GM19463 (cell line): ENCODE measurements around the gene SPATA31C1.
"Not testable (repeated sequence)": the region's sequence is repeated elsewhere in the genome, so short reads cannot be mapped to it uniquely, and the experiment has no call there.

Experiments used
- ATAC-seq: cut with Tn5 transposase; IDR thresholded peaks from one replicate; pipeline ENCODE4 v1.9.1; 2021; ENCODE audit warnings: mild to moderate bottlenecking, moderate library complexity; ENCODE audit not compliant: unreplicated experiment

The SPATA31C1 gene

GRCh38 chr9:87934444-87934843 lies 16.7 kb downstream of the SPATA31C1 start:
- ATAC-seq: not testable (repeated sequence)

DNA sequence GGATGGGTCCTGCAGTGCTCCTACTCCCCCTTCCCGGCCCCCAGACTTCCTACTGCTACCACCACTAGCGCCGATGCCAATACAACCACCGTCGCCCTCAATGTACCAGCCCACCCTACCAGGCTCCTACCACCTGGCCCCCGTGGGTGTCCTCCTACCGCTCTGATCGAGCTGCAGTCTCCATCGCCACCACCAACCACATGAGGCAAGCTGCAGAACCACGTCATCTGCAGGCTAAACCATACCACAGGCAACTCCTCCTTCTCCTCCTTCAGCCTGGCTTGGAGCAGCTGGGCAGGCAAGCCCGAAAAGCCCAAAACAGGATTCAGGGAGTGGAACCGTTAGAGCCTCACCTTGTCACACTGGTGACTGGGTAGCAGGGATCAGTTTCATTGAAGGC lies 19.6 kb downstream of the SPATA31C1 start:
- ATAC-seq: not testable (repeated sequence)

GRCh38 chr9:87937918-87938317 lies 20.2 kb downstream of the SPATA31C1 start:
- ATAC-seq: not testable (repeated sequence)

DNA sequence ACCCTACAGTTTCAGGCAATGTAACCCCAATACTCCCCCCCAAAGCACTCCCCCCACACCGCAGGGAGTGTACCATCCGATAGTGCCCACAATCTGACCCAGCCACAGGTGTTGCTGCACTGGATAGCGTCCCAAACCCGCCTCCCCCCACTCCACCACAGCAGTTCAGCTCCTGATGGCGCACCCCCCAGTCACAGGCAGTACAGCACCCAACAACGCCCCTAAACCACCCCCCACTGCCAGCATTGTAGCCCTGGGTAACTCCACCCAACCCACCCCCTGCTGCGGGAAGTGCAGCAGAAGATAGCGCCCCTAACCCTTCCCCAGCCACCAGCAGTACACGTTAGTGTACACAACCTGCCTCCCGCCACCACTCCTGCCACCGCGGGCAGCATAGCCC lies 20.6 kb downstream of the SPATA31C1 start:
- ATAC-seq: not testable (repeated sequence)

GRCh38 chr9:87939096-87939495 lies 21.3 kb downstream of the SPATA31C1 start:
- not testable (repeated sequence) for ATAC-seq

DNA sequence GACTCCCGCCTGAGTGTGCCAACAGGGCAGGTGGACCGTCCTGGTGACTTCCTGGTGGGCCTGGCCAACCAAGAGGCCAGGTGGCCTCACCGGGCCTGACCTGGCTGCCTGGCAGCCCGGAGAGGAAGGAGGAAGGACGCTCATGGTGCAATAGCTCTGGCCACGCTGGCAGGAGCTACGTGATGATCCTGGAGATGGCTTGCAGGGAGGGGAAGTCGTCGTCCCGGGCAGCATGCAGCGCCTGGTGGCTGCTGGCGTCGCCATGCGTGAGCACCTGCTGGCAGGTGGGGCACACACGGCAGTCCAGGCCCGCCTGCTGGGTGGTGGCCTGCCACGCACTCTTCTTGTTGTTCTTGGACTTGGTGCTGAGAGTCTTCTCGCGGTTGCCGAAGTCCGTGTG lies 26.3 kb downstream of the SPATA31C1 start:
- ATAC-seq: no peak

GRCh38 chr9:87944682-87945081 lies 26.9 kb downstream of the SPATA31C1 start:
- no peak for ATAC-seq

- ATAC-seq: no peak
These were observed 32.5 kb downstream of the SPATA31C1 start for GRCh38 chr9:87950296-87950695.

DNA sequence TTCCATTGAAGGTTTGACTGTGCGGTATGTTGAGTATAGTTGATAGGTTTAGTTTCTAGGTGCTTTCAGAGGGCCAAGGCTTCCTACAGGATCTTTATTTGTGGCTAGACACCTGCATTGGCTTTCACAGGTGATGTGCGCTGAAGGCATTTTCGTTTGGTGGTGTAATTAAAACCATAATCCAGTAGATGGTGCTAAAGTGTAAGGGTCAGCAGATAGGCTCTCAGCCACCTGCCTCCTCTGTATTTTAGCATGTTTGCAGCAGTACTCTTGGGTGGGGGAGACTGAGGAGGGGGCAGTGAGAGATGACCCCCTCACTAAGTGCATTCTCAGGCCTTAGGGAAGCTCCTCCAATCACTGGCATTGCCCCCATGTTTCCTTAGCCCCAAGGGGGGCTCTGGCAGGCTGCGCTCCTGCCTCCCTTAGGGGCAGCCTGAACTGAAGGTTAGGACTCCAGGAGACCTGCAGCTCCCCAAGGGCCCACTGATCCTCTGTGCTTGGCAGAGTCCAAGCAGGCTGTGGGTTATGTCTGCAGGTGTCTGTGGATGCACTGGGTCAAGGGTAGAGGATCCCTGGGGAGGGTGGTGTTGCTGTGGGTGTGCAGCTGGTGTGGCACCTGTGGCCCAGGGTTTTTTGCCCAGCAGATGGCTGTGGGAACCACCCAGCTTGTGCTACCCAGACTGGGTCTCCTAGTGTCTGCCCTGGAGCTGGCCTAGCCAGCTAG lies 33.2 kb downstream of the SPATA31C1 start:
- no peak for ATAC-seq

DNA sequence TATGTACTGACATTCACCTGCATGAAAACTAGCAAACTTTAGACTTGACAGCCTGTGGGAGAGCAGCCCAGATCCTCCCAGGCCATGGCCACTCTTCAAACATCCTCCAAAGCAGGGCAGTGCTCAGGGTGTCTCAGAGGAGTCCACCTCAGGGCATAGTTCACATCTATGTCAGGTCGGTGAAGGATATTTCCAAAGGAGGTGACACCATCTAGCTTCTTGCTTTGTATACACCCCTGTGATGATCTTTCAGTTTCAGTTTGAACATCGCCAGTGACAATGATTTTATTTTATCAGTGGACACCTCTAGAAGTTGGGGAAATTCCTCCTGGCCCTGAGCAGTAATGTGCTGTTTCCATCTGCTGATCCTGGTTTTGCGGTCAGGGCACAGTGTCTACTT lies 36.5 kb downstream of the SPATA31C1 start:
- ATAC-seq: no peak

DNA sequence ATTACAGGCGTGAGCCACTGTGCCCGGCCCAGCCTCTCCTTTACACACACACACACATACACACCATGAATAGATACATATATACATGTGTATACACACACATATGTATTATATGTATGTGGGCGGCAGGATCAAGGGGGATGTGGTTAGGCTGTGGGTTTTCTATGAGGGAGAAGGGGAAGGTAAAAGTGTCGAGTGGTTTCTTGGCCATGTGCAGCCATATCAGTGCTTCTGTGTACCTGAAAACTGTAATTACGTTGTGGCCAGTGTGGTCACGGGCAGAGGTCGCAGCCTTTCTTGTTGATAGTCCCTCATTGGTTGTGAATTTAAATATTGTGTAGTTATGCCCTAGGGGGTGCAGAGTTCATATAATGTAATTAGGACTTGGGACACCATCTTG lies 40.1 kb downstream of the SPATA31C1 start:
- ATAC-seq: no peak

GRCh38 chr9:87958591-87958990 lies 40.8 kb downstream of the SPATA31C1 start:
- no peak for ATAC-seq

- no peak for ATAC-seq
These were observed 42.3 kb downstream of the SPATA31C1 start for GRCh38 chr9:87959916-87960581.

DNA sequence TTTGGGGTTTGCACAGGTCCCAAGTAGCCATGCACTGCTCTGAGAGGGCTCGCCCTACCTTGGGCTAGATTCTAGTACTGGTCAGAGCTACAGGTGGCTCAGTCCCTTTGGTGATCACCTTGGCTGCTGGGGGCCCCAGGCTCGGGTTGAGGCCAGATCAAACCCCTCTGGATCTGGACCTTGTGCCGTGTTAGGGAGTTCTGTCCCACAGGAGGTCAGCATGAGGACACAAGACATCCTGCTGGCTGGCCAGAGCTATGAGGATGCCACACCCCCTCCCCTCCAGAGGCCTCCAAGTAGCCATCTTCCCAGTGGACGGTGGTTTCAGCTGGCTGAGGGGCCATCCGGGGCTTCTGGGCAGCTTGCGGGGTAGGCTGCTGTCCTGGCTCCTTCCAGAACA lies 46.0 kb downstream of the SPATA31C1 start:
- no peak for ATAC-seq

DNA sequence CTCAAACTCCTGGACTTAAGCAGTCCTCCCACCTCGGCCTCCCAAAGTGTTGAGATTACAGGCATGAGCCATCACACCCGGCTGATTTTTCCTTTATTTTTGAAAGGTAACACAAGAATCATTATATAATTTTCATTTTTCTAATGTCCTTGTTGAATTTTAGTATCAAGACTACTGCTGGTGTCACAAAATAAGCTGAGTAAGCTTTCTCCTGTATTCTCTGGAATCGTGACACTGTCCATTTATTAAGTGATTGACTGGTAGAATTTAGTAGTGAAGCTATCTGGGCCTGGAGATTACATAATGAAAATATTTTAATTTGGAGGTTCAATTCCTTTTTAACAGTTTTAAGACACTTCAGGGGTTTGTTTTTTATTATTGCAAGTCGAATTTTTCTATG lies 47.1 kb downstream of the SPATA31C1 start:
- no peak for ATAC-seq

- ATAC-seq: no peak
These were observed 50.4 kb downstream of the SPATA31C1 start for GRCh38 chr9:87968155-87968554.

DNA sequence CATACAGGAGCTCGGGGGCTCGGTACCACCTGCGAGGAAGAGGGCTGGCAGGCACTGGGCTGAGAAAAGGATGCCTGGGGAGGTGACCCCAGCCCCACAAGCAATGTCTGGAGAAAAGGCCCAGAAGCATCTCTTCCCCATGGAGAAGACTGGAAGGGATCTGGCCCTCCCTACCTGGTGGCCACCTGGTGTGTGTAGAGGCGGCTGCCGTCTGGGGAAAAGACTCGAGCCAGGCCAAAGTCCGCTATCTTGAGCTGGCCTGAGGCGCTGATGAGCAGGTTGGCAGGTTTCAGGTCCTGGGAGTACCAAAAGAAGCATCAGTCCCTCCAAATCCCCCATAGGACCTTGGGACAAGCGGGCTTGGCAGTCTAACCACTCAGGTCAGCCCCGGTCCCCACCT lies 52.8 kb downstream of the SPATA31C1 start:
- no peak for ATAC-seq

DNA sequence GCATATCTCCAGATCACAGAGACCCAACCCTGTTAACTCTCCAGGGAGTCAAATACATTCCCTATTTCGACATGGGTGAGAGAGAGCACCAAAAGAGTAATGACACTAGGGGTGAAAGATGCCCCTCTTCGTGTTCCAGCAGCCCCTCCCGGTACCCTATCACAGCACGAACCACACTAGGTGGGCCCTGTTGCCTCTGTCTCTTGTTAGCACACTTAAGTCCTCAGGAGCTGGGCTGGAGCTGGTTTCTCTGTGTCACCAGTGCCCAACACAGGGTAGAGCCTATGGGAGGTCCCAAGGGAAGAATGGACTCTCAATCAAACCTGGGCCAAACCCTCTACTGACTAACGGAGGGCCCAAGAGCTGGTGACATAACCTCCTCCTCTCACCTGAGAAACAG lies 55.4 kb downstream of the SPATA31C1 start:
- no peak for ATAC-seq
